SK-N-SH (cell line): ENCODE data around the gene KLHL30. TPM values are rescaled to one million over a fixed set of nuclear protein-coding genes. Genes with fewer than 3 reads are reported as not detected.

Experiments
- CTCF ChIA-PET: fragments of 300-600, 350-600 bp; formaldehyde crosslinking; extraction: SDS; loops from one replicate; lab custom pipeline; 2021; lab: Yijun Ruan, JAX
- POLR2A ChIA-PET: fragments of 350-600 bp; sonication (Branson Sonifier 250); formaldehyde crosslinking; extraction: SDS; loops from one replicate; lab custom pipeline; 2020; ENCODE audit warnings: antibody characterized with exemption, inconsistent platforms; lab: Yijun Ruan, JAX
- DNase-seq: peaks from one replicate; pipeline ENCODE4 v3.0.0; 2012
- H2AFZ ChIP-seq: fragments of 200-600 bp; sonication (generic); 2 replicates; pipeline ENCODE4 v1.8.1; 2016; ENCODE audit warnings: antibody characterized with exemption, mild to moderate bottlenecking, low read depth
- H3F3A ChIP-seq: fragments of 200-600 bp; sonication (generic); replicated peaks from 2 replicates; pipeline ENCODE3; 2016; ENCODE audit warnings: antibody characterized with exemption, mild to moderate bottlenecking; ENCODE audit not compliant: insufficient read depth
- H3K27ac ChIP-seq, 2 experiments: fragments of 200-500 bp in 1 of 2; fragments of 200-600 bp in 1 of 2; sonication (Bioruptor generic) in 1 of 2; sonication (generic), shearing (Covaris generic) in 1 of 2; 2 replicates each; pipeline versions ENCODE4 v1.5.1 to v1.6.1; 2014 to 2016; ENCODE audit warnings: low read depth in 2 of 2, inconsistent platforms in 1 of 2, low read length in 1 of 2, mild to moderate bottlenecking in 1 of 2, mixed read lengths in 1 of 2
- H3K27me3 ChIP-seq: fragments of 200-600 bp; sonication (generic), shearing (Covaris generic); 2 replicates; pipeline ENCODE4 v1.6.1; 2016; ENCODE audit warnings: mixed run types; ENCODE audit not compliant: insufficient read depth
- H3K36me3 ChIP-seq, 2 experiments: fragments of 200-500 bp in 1 of 2; fragments of 200-600 bp in 1 of 2; sonication (Bioruptor generic) in 1 of 2; sonication (generic) in 1 of 2; replicated peaks in 1 of 2; 2 replicates each; pipeline versions ENCODE3 to v1.5.1; 2014 to 2016; ENCODE audit warnings: low read length in 1 of 2, mild to moderate bottlenecking in 1 of 2; ENCODE audit not compliant: insufficient read depth in 2 of 2, control insufficient read depth in 1 of 2
- H3K4me1 ChIP-seq, 2 experiments: fragments of 200-500 bp in 1 of 2; fragments of 200-600 bp in 1 of 2; sonication (Bioruptor generic) in 1 of 2; sonication (generic), shearing (Covaris generic) in 1 of 2; 2 replicates each; pipeline versions ENCODE4 v1.5.1 to v1.6.1; 2014 to 2016; ENCODE audit warnings: low read depth in 1 of 2, low read length in 1 of 2, mixed run types in 1 of 2; ENCODE audit not compliant: insufficient read depth in 2 of 2, control insufficient read depth in 1 of 2
- H3K4me2 ChIP-seq: fragments of 200-600 bp; sonication (generic), shearing (Covaris generic); 2 replicates; pipeline ENCODE4 v1.6.1; 2017; ENCODE audit warnings: mixed run types
- H3K4me3 ChIP-seq, 2 experiments: fragments of 200-500 bp in 1 of 2; fragments of 200-600 bp in 1 of 2; sonication (Bioruptor generic) in 1 of 2; sonication (generic), shearing (Covaris generic) in 1 of 2; 2 replicates each; pipeline versions ENCODE4 v1.5.1 to v1.8.1; 2014 to 2016; ENCODE audit warnings: low read depth in 2 of 2, inconsistent platforms in 1 of 2, low read length in 1 of 2, mild to moderate bottlenecking in 1 of 2, mixed read lengths in 1 of 2, moderate library complexity in 1 of 2
- H3K79me2 ChIP-seq: fragments of 200-600 bp; sonication (generic); 2 replicates; pipeline ENCODE4 v1.8.1; 2017; ENCODE audit warnings: mild to moderate bottlenecking; ENCODE audit not compliant: insufficient read depth
- H3K9ac ChIP-seq: fragments of 200-600 bp; sonication (generic); 2 replicates; pipeline ENCODE4 v1.6.1; 2017; ENCODE audit warnings: mixed run types
- H3K9me2 ChIP-seq: fragments of 200-600 bp; sonication (generic); 2 replicates; pipeline ENCODE4 v1.6.1; 2017; ENCODE audit warnings: mixed run types
- H3K9me3 ChIP-seq: fragments of 200-600 bp; sonication (generic); 2 replicates; pipeline ENCODE4 v1.6.1; 2017; ENCODE audit warnings: mixed run types, mild to moderate bottlenecking, moderate library complexity
- H4K20me1 ChIP-seq: fragments of 200-600 bp; sonication (generic); 2 replicates; pipeline ENCODE4 v1.6.1; 2017; ENCODE audit warnings: mild to moderate bottlenecking, mixed run types; ENCODE audit not compliant: insufficient read depth
- CHD2 ChIP-seq: fragments of 150-350 bp; IDR thresholded peaks from 2 replicates; pipeline ENCODE4 v1.6.1; 2018; ENCODE audit warnings: low read length; ENCODE audit not compliant: partially characterized antibody
- ELF1 ChIP-seq: IDR thresholded peaks from 2 replicates; pipeline ENCODE4 v1.4.0; 2012
- EP300 ChIP-seq, 2 experiments: IDR thresholded peaks; 2 replicates each; pipeline versions ENCODE4 v1.4.0 to v1.6.1; 2012; ENCODE audit warnings: borderline replicate concordance in 1 of 2, low read depth in 1 of 2, low read length in 1 of 2
- EZH2phosphoT487 ChIP-seq: fragments of 200-600 bp; sonication (generic); IDR thresholded peaks from 2 replicates; pipeline ENCODE4 v1.6.1; 2017; ENCODE audit warnings: low read depth, mixed run types, mild to moderate bottlenecking, antibody characterized with exemption, moderate library complexity, borderline replicate concordance
- FOSL2 ChIP-seq: IDR thresholded peaks from 2 replicates; pipeline ENCODE4 v1.4.0; 2012; ENCODE audit warnings: low read depth, mild to moderate bottlenecking, moderate library complexity, borderline replicate concordance
- GABPA ChIP-seq: IDR thresholded peaks from 2 replicates; pipeline ENCODE4 v1.4.0; 2012; ENCODE audit warnings: low read depth, mild to moderate bottlenecking
- GATA2 ChIP-seq: sonication (generic); formaldehyde crosslinking; IDR thresholded peaks from 2 replicates; pipeline ENCODE4 v1.5.0; 2020; ENCODE audit warnings: mild to moderate bottlenecking, missing genetic modification reagents
- IRF3 ChIP-seq: fragments of 150-350 bp; IDR thresholded peaks from 2 replicates; pipeline ENCODE4 v1.6.1; 2016; ENCODE audit warnings: mild to moderate bottlenecking, low read depth, low read length
- MAX ChIP-seq: IDR thresholded peaks from 2 replicates; pipeline ENCODE4 v1.4.0; 2012; ENCODE audit warnings: low read depth
- MXI1 ChIP-seq: IDR thresholded peaks from 2 replicates; pipeline ENCODE4 v1.6.1; 2012; ENCODE audit warnings: mild to moderate bottlenecking, low read depth, low read length, improper control_type of control experiment
- NFIC ChIP-seq: IDR thresholded peaks from 2 replicates; pipeline ENCODE4 v1.4.0; 2012; ENCODE audit warnings: borderline replicate concordance
- NRF1 ChIP-seq: IDR thresholded peaks from 2 replicates; pipeline ENCODE4 v1.6.1; 2012; ENCODE audit warnings: low read depth, mild to moderate bottlenecking, low read length
- RAD21 ChIP-seq: IDR thresholded peaks from 2 replicates; pipeline ENCODE4 v1.6.1; 2012; ENCODE audit warnings: mild to moderate bottlenecking, low read length
- TEAD4 ChIP-seq: IDR thresholded peaks from 2 replicates; pipeline ENCODE4 v1.4.0; 2012; ENCODE audit warnings: mild to moderate bottlenecking, borderline replicate concordance; ENCODE audit not compliant: insufficient read depth
- YY1 ChIP-seq: IDR thresholded peaks from 2 replicates; pipeline ENCODE4 v1.4.0; 2012; ENCODE audit warnings: low read depth, mild to moderate bottlenecking
- ZBTB33 ChIP-seq: IDR thresholded peaks from 2 replicates; pipeline ENCODE4 v1.4.0; 2012; ENCODE audit warnings: low read depth, borderline replicate concordance
- WGBS: methylation state at CpG from one replicate; pipeline ENCODE4 v1.1.6; 2017; ENCODE audit warnings: low lambda C conversion rate; 5-methylcytosine and 5-hydroxymethylcytosine counted together
- polyA plus RNA-seq, 3 experiments: library from polyadenylated mRNA; depleted of rRNA; stranded (reverse); fragments of >200 nt; gene quantifications; 2 replicates each; pipeline ENCODE4 v1.2.3, GENCODE V29; 2012
- TF ChIP-seq, protein P1 (sequence below): fragments of 200-600 bp; sonication (generic); IDR thresholded peaks from 2 replicates; pipeline ENCODE4 v1.6.1; 2017; ENCODE audit warnings: antibody characterized with exemption, mild to moderate bottlenecking, moderate library complexity
- TF ChIP-seq, protein P2 (sequence below): fragments of 150-350 bp; IDR thresholded peaks from 2 replicates; pipeline ENCODE4 v1.6.1; 2017; ENCODE audit warnings: antibody characterized with exemption, low read length, low read depth, borderline replicate concordance

The KLHL30 gene
- polyA plus RNA-seq, 1 of the 3 experiments (the other 2 are of a cell fraction), result not detected

DNA sequence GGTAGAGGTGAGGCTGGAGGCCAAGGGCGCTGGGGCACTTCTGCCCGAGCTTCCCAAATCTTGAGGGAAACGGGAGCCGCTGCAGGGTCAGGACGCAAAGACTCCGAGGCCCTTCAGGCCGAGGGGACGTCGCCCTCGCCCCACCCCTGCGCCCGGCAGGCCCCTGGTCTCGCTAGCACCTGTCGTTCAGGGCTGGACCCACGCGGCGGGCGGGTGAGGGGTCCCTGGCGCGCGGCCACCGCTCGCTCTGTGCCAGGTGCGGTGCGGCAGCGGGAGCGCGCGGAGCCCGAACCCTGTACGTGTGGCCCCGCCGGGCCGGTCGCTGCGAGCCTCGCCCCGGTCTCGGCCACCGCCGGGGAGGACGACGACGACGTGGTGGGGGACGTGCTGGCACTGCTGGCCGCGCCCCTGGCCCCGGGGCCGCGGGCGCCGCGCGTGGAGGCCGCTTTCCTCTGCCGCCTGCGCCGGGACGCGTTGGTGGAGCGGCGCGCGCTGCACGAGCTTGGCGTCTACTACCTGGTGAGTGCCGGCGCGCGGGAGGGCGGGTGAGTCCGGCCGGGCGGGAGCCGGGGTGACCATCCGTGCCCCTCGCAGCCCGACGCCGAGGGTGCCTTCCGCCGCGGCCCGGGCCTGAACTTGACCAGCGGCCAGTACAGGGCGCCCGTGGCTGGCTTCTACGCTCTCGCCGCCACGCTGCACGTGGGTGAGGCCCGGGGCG, 25.2 kb downstream of the KLHL30 start:
- peaks cover 0 to 6% of the 10 kb centered on the region in 2 experiments; a peak in 2 of 4 replicates for H3K4me1 ChIP-seq
- peak; percentile 69 for DNase-seq
- H3K27me3 ChIP-seq, result no peaks in the 10 kb centered on the region
- H4K20me1 ChIP-seq, result no peaks in the 10 kb centered on the region
- H3K4me3 ChIP-seq, result no peak overlapping the region; a peak in 1 of 4 replicates
- no peak for TF ChIP-seq NFIC
- no peak for TF ChIP-seq FOSL2
- TF ChIP-seq RAD21, result no peak
- no peak for TF ChIP-seq ELF1
- no peak for TF ChIP-seq GATA2 (CRISPR knock-in tag)
- no peak for TF ChIP-seq YY1
- TF ChIP-seq, protein P1, sequence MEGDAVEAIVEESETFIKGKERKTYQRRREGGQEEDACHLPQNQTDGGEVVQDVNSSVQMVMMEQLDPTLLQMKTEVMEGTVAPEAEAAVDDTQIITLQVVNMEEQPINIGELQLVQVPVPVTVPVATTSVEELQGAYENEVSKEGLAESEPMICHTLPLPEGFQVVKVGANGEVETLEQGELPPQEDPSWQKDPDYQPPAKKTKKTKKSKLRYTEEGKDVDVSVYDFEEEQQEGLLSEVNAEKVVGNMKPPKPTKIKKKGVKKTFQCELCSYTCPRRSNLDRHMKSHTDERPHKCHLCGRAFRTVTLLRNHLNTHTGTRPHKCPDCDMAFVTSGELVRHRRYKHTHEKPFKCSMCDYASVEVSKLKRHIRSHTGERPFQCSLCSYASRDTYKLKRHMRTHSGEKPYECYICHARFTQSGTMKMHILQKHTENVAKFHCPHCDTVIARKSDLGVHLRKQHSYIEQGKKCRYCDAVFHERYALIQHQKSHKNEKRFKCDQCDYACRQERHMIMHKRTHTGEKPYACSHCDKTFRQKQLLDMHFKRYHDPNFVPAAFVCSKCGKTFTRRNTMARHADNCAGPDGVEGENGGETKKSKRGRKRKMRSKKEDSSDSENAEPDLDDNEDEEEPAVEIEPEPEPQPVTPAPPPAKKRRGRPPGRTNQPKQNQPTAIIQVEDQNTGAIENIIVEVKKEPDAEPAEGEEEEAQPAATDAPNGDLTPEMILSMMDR, result no peak
- no peak for TF ChIP-seq TEAD4
- no peak for TF ChIP-seq ZBTB33
- no peak for TF ChIP-seq GABPA
- no peak for TF ChIP-seq NRF1
- no peak for TF ChIP-seq IRF3
- TF ChIP-seq, protein P2, sequence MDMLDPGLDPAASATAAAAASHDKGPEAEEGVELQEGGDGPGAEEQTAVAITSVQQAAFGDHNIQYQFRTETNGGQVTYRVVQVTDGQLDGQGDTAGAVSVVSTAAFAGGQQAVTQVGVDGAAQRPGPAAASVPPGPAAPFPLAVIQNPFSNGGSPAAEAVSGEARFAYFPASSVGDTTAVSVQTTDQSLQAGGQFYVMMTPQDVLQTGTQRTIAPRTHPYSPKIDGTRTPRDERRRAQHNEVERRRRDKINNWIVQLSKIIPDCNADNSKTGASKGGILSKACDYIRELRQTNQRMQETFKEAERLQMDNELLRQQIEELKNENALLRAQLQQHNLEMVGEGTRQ, result no peak
- no peak for TF ChIP-seq MXI1
- TF ChIP-seq EP300 (IDR thresholded peaks at IDR 0.05; ENCODE audit: borderline replicate concordance in 1 of 2, low read depth in 1 of 2, low read length in 1 of 2), result no peak
- TF ChIP-seq MAX, result no peak
- TF ChIP-seq CHD2, result no peak
- no peak for TF ChIP-seq EZH2phosphoT487
- H3K9ac ChIP-seq, result no peak overlapping the region
- WGBS, result 23% methylated on average over 12 of the region's 95 CpGs
- no peak overlapping the region for H3K27ac ChIP-seq
- H3K9me2 ChIP-seq, result no peaks in the 10 kb centered on the region
- no peaks in the 10 kb centered on the region for H3K79me2 ChIP-seq
- POLR2A ChIA-PET, result interaction anchor here (0.6 to 1.7 kb wide), 2 partner anchors 40 to 76 kb away, joined by 3 to 5 read pairs; partner anchors contain the start of gene ILKAP
- H3F3A ChIP-seq, result peaks cover 3% of the 10 kb centered on the region
- H3K4me2 ChIP-seq, result 0 out of 2 replicates have a peak overlapping the region, but pooled peaks have one; percentile 26
- no peaks in the 10 kb centered on the region for H3K9me3 ChIP-seq
- no peak overlapping the region for H2AFZ ChIP-seq
- CTCF ChIA-PET, result interaction anchor here (2.0 to 7.1 kb wide), 2 partner anchors 93 to 100 kb away, joined by 6 to 58 read pairs; no protein-coding TSS in a partner anchor
- H3K36me3 ChIP-seq, result peaks cover 0 to 10% of the 10 kb centered on the region in 2 experiments
